VCaP (cell line): Measurements from ENCODE around the gene TPTE2.
"Not testable (repeated sequence)": the region's sequence is repeated elsewhere in the genome, so short reads cannot be mapped to it uniquely, and the experiment has no call there.

ENCODE experiments used
- H3K27ac ChIP-seq: fragments of 450-650 bp; 2 replicates; pipeline ENCODE4 v1.5.1; 2017
- TF ChIP-seq, protein P1 (sequence below): fragments of 450-650 bp; conservative IDR thresholded peaks from 2 replicates; pipeline ENCODE4 v1.5.1; 2017; ENCODE audit warnings: mild to moderate bottlenecking, moderate library complexity

TPTE2 gene

DNA sequence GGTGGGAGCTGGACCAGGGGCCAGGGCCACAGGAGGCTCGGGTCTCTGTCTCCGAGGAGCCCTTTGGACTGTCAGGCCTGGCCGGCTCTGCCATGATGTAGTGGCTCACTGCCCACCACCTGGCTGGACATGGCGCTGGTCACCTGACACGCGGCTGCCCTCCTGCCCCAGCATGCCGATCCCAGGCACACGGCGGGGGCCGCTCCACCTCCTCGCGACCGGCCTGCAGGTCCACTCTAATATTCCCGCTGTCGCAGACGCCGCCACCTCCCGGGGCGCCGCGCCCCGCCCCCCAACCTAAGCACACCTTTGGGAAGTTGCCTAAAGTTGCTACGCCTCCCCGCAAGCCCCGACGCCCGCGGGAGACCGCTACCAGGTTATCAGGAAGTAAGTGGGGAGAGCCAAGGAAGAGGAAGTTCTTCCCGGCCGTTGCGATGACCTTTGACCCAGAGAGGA is at the start of gene TPTE2:
TPTE2 (minus strand) TSS at position 406 of the 456 bp plus-strand sequence. CDS start 58,298 bp downstream, outside the sequence.
- H3K27ac ChIP-seq, result not testable (repeated sequence)

DNA sequence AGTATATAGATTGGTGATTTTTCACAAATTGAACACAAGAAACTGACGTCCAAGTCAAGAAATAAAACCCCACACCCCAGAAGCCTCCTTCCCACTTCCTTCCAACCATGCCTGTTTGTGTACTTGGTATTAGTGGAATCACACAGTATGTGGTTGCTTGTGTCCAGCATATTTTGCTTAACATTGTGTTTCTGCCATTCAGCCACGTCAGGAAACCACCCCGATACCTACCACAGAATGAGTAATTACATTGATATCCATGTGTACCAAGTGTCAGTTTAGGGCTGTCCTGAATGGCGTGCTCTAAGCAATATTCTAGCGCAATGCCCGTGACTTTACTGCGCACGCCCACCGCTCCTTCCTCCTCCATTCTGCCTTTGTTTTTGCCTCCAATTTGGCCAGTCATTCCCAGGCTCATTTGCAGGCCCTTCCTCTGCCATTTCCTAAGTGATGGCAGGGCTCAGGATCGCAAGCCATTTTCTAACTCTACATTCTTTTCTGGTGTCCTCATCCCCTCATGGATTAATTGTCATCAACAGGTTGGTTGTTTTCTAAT is 46.3 kb upstream of the TPTE2 start:
- H3K27ac ChIP-seq, result no peak overlapping the region
- TF ChIP-seq, protein P1, sequence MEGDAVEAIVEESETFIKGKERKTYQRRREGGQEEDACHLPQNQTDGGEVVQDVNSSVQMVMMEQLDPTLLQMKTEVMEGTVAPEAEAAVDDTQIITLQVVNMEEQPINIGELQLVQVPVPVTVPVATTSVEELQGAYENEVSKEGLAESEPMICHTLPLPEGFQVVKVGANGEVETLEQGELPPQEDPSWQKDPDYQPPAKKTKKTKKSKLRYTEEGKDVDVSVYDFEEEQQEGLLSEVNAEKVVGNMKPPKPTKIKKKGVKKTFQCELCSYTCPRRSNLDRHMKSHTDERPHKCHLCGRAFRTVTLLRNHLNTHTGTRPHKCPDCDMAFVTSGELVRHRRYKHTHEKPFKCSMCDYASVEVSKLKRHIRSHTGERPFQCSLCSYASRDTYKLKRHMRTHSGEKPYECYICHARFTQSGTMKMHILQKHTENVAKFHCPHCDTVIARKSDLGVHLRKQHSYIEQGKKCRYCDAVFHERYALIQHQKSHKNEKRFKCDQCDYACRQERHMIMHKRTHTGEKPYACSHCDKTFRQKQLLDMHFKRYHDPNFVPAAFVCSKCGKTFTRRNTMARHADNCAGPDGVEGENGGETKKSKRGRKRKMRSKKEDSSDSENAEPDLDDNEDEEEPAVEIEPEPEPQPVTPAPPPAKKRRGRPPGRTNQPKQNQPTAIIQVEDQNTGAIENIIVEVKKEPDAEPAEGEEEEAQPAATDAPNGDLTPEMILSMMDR, result no peak

DNA sequence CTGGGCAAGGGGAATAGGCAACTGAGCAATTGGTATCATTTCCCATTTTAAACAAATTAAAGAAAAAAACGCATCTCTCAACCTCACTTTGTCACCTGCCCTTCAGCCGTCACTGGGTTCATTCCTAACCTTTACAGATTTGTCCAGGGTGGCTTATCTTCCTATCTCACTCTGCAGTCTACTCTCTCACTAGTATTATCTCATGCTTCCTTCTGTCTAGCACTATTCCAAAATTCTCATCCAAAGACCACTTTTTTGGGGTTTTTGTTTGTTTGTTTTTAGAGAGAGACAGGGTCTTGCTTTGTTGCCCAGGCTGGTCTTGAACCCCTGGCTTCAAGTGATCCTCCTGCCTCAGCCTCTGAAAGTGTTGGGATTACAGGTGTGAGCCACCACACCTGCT is 45.4 kb upstream of the TPTE2 start:
- H3K27ac ChIP-seq, result no peak overlapping the region
- TF ChIP-seq, protein P1, result no peak

DNA sequence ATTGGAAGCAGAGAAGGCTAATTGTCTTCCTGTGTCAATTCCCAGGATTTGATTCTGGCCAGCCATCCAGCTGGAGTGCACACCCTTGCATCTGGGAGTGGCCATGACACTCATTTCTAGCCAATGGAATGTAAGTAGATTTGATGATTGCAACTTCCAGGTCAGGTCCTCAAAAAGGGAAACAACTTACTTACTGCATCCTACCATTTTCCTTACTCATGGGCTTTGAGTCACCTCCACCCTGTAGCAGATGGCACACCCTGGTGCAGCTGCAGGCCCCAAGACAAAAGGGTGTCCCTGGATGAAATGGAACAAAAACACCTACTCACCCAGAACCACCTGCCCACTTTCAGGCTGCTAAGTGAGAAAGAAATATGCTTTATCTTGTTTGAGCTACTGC is 44.8 kb upstream of the TPTE2 start:
- no peak overlapping the region for H3K27ac ChIP-seq
- TF ChIP-seq, protein P1, result no peak

DNA sequence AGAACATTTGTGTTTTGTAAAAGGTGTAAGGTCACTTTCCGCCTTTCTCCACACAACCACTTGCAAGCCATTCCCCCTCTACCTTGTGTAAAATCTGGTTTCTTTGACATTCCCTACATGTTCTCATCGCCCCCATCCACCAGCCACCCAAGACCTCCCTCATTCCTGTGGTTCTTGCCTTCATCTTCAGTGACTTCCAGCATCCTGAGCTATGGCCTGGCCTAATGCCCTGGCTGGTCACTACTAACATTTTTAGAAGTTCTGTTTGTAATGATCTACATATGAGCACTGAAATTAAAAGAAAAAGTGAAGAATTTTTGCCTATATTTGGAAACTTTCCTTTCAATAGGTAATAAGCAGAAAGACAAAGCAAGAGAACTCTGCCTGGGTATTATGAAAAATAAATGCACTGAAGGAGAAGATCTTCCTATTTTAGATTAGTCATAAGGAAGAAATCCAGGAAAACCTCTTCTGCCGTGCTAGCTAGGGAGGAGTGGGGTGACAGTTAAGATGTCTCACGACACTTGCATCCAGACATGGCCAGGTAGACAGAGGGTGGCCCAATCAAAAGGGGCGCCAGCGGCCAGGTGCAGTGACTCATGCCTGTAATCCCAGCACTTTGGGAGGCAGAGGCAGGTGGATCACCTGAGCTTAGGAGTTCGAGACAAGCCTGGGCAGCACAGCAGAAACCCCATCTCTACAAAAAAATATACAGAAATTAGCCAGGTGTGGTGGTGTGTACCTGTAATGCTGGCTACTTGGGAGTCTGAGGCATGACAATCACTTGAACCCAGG is 44.0 kb upstream of the TPTE2 start:
- TF ChIP-seq, protein P1, result no peak
- no peak overlapping the region for H3K27ac ChIP-seq

DNA sequence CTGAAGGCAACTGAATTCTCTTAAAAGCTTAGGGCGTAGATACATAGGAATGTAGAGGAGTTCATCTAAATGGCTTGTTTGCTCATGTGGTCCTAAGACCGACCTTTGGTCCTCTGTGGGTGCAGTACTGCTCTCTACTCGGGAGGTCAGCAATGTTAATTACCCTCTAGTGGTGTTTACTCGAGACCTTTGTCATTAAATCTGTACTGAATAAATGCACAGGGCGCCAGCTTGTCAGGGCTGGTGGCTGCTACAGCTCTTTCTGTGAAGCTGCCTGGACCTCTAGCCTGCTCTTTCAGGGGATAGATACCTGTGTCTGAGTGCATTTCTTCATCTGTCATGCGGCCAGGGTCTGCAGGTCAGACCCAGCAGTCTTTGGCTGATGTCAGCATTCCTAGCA is 43.0 kb upstream of the TPTE2 start:
- TF ChIP-seq, protein P1, result no peak
- H3K27ac ChIP-seq, result no peak overlapping the region

DNA sequence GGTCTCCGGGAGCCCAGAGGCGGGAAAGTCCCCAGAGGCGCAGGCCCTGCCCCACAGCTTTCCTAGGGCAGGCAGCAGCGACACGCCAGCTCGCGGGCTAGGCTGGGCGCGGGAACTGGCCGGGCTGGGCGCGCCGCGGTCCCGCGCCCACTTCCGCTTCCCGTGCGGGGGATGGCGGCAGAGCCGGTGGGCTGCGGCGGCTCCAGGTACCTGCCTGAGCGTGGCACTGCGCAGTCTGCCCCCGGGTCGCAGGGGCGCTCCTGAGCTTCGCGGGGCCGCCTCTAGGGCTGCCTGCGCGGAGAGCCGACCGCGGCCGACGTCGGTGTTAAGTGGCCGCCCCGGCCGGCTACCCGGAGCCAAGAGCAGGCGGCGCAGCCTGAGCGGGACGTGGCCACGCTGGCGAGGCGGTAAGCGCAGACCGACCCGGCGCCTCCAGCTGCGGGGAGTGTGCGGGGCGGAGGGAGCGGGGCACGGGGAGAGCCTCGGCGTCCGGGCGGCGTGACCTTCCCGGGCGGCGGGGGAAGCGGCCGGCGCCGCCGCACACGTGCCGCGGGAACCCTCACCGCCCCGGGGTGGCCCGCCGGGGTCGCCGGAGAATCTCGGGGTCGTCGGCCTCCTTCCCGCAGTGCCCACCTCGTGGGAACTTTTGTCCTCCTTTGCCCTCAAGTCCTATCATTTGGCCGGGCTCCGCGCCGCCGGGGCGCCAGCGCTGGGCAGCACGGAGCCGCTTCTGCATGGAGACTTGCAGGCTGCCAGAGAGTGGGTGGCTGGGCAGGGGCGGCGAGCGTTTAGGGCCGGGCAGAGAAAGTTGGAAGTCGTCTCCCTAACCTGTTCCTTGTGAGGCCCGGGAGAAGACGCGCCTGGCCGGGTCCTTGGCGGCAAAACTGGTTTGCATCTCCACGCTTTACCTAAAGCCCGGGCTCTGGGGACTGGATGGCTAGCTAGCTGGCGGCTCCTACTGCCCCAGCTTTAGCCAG is 40.7 kb upstream of the TPTE2 start:
- TF ChIP-seq, protein P1, result peak; percentile 56
- peak overlapping the region; percentile 76 for H3K27ac ChIP-seq
